SU-DHL-6 (cell line): ENCODE results near the gene USP47.

ENCODE experiments used
- CTCF ChIP-seq: fragments of 200-600 bp; sonication (generic); IDR thresholded peaks from one replicate; pipeline ENCODE4 v1.5.1; 2017; ENCODE audit warnings: antibody characterized with exemption, mild to moderate bottlenecking, low read length, moderate library complexity; ENCODE audit not compliant: insufficient read depth, poor library complexity, severe bottlenecking
- EZH2phosphoT487 ChIP-seq: fragments of 200-600 bp; sonication (generic), shearing (Covaris generic); conservative IDR thresholded peaks from 2 replicates; pipeline ENCODE4 v1.6.1; 2018; ENCODE audit warnings: mild to moderate bottlenecking, antibody characterized with exemption, low read length, moderate library complexity, mixed read lengths

GRCh38 chr11:11989774-11990744 is 148.3 kb downstream of the USP47 start:
- no peak for TF ChIP-seq EZH2phosphoT487
- TF ChIP-seq CTCF: no peak
